Left renal cortex interstitium (tissue), 4 donors: ENCODE measurements around the gene TSPAN14. TPM values are rescaled to one million over a fixed set of nuclear protein-coding genes. Genes with fewer than 3 reads are reported as not detected.

Experiments
- DNase-seq, 4 donors: peaks; one replicate each; pipeline ENCODE4 v3.0.0-alpha.2; 2013; ENCODE audit warnings: low read depth in 4 of 4, low spot score in 2 of 4, missing footprints in 1 of 4
- polyA plus RNA-seq, 4 donors: library from polyadenylated mRNA; unstranded; fragments of 120-200 nt; gene quantifications; one replicate each; pipeline ENCODE4 v1.2.1, GENCODE V29; 2013; ENCODE audit not compliant: insufficient read length in 4 of 4

The TSPAN14 gene
- polyA plus RNA-seq, 4 donors, result 78.7 to 98.0 (median 91.3) TPM

DNA sequence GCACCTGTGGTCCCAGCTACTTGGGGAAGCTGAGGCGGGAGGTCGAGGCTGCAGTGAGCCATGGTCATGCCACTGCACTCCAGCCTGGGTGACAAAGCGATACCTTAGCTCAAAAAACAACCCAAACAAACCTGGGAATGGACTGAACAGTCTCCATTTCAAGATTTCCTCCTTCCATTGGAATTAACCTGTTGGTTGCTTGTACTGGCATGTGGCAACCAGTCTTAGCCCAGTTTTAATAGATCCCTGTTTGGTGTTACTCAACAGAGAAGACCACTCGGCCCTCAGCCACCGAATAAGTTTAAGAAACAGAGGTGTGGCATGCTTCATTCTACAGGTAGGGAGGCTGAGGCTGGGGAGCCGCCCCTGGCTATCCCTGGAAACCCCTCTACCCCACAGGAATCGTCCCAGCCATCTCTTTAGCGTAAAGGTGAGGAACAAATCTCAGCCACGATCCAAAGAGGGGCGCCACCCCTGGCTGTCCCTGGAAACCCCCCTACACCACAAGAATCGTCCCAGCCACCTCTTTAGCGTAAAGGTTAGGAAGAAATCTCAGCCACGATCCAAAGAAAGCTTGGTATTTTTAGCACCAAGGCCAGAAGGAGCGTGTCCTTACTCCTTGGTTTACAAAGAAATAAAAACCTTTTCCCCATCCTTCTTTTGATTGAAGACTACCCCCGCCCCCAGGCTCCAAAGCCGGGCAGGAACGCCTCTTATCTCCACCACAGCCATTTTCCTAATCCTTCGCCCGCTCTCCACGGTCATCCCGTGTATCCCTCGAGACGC, 861 bp upstream of the TSPAN14 start:
- peak in 2 of 4 donors; percentile 50 to 56 for DNase-seq

DNA sequence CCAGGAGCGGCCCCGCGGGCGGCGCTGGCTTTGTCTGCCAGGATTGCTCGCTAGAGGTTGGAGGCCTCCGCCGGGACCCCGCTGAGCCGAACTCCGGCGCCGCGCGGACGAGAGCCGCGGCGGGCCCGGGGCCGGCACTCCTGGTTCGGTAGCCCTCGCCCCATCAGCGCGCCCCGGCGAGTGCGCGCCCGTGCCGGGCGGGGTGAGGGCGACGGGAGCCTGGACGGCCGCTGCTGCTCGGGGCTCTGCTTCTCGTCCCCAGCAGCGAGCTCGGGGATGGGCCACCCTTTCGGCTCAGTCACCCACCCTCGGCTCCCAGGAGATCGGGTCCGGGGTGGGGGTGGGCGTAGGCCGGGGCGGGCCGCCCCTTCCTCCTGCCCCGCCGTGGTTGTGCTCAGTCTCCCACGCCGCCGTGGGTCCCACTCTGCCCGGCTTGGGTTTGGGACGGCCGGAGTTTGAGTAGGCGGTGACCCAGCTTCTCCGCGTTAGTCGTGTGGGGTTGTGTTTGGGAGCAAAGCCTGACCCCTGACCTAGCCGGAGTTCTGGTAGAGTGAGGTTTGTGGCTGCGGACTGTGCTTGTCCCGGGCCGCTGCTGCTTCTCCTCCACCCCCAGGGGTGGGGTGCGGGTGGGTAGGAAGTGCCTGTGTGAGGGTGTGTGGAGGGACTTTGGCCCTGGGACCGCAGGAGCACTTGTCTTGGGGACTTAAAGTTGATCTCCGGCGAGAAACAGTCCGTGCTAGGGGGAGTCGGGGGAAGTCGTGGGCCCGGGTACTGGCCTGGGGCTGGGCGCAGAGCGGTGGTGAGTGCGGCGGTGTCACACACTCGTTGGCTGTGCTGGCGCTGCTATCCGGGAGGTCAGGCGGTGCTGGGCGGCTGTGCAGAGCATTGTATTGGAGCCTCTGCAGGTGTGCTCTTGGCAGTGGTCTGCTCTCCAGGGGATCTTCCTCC, 677 bp downstream of the TSPAN14 start:
- no peak for DNase-seq

DNA sequence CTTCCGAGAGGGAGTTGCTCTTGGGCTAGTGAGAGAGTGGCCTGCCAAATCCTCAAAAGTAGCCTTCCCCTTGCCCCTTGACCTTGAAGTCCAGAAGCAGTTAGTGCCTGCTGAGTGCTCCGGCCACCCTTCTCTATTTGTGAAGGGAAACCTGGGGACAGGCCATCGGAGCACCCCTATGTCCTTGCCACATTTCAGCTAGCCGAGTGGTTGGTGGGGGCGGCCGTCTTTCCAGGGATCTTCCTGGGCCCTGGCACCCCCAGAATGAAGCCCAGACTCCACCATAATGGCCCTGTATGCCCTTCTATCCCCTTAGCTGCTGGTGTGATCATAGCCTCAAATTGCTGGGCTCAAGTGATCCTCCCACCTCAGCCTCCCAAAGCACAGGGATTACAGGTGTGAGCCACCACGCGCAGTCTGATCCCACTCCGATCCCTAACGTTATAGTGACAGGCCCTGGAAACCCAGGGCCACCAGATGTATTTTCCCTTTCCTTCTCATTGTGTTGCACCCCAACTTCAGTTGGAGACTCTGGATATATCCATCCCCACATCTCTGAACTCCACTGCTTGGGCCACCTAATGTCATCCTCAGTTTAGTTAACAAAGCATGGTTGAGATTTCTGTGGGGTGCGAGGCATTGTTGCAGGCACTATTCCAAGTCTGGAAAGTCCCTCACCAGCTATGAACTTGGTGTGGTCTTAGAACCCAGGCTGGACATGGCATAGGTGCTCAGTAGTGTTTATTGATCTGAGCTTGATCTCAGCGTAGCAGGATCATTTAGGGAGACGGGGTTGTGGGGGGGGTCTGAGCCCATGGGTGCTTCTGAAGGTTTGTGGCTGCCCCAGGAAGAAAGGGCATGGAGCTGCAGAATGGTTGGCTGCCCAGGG, 1.6 kb downstream of the TSPAN14 start:
- DNase-seq, result no peak

DNA sequence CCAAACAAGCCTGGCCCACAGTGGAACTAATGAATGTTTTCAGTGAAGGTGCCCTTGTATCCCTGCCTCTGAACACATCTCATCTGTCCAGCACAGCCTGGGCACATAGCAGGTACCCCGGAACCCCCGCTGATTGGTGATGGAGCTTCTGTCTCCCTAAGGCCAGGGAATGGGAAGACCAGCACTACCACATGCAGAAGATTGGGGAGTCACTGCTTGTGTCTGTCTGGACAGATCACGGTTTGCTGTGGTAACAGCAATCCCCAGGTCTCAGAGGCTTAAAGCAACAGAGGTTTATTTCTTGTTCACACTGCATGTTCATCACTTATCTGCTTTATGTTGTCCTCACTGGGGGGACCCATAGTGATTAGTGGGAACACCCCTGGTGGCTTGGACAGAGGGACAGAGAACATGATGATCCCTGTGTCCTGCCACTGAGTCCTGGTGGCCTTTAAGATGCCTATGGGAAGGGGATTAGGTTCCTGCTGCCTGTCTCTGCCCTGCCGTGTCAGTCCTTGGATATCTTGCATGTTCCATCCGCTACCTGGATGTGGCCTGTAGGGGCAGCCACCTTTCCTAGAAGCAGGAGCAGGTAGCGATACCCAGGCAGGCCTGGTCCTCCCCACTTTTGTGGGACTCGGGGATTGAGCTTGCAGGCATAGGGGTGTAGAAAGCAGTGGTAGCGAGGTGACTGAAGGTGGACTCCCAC, 3.6 kb downstream of the TSPAN14 start:
- DNase-seq, result no peak

DNA sequence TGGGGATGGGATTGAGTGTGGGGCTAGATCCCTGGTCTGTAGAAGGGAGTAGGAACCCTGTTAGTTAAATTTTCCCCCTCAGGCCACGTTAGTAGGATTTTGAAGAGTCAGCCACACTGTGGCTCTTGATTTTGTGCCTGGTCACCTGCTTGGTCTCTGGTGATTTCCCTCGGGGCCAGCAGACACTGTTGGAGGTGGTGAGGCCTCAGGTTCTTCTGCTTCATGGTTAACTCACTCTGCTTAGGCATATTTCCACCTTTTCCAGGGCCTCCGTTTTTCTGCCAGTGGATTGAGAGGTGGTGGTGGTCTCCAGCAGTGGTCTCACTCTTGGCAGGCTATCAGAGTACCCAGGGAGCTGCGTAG, 4.1 kb downstream of the TSPAN14 start:
- DNase-seq, result no peak

DNA sequence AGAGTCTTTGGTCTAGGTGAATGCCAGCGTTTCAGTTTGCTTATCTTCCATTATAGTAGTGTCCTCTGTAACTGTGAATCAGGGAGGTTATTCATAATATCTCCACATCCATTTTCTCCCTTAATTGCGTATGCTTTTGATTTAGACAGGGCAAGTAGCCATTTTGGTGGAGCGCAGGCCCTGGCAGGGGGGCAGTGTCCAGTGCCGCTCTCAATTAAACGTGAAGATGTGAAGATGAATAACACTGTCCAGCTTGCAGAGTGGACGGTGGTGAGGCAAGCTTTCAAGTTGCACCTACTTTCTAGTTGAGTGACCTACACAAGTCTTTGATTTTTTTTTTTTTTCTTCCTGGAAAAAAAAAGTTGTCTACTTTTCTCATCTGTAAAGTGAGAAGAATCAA, 4.5 kb downstream of the TSPAN14 start:
- DNase-seq, result no peak

DNA sequence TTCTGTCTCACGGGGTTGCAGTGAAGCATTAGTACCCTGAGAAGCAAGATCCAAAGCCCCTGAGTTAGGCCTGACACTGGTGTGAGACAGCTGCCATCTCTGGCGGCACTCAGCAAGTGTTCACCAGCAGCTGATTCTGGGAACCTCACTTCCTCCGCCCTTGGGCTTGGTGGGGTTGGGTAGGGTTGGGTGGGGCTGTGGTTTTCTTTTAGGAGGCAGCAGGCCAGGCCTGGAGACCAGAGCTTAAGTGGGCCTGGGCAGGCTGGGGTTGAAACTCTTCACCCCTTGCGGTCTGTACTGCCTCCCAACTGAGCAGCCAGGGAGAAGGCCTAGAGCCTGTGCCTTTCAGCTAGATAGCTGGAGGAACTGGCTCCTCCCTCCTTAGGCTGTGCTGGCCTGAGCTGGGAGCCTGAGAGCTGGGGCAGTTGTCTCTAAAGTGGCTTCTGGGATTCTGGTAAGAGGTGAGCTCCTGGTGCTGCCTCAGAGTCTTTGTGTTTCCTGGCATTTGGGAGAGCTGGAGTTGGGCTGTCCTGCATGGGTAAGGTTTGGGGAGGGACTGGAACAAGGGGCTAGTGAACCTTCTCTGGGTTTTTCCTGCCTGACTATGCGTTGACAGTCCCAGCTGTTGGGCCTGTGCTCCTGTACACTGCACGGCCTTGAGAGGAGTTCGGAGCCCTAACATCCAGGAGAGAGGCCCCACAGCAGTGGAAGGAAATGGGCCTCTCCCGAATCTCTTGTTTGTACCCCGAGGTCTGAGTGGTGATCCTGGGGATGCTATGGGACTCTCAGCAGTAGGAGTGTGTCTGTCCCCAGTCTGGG, 5.1 kb downstream of the TSPAN14 start:
- no peak for DNase-seq

DNA sequence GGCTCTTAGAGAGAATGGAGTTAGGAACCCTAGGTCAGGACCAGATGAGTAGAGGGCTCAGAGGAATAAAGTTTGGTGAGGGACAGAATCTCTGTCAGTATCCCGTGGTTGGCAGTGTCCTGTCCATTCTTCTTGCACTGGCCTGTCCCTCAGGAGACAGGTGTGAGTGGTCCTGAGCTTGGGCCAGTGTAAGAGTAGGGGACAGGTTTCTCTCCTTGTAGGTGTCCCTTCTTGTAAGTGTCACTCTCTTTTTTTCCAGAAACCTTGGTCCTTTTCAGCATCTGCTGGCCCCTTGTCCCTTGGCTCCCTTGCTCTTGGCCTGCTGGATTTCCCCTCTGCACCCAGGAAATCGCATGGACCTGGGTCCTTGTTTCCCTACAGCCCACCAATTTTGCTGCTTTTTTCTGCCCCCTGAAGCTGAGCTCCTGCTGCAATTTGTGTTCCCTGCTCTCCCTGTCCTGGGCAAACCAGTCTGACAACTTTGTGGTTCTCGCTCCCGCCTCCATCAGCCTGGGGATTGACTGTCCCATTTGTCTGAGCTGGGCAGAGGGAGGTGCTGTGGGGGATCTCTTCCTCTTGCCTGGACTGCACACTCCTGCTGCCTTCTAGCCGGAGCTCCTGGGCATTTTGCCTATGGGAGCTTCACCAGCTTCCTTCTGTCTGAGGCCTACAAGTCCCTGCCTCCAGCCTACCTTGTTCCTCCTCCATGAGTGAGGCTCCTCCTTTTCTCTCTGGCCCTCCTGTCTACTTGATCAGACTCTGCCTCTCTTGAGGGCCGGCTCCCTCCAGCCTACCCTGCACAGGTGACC, 6.5 kb downstream of the TSPAN14 start:
- DNase-seq, result peak in 1 of 4 donors; percentile 28

DNA sequence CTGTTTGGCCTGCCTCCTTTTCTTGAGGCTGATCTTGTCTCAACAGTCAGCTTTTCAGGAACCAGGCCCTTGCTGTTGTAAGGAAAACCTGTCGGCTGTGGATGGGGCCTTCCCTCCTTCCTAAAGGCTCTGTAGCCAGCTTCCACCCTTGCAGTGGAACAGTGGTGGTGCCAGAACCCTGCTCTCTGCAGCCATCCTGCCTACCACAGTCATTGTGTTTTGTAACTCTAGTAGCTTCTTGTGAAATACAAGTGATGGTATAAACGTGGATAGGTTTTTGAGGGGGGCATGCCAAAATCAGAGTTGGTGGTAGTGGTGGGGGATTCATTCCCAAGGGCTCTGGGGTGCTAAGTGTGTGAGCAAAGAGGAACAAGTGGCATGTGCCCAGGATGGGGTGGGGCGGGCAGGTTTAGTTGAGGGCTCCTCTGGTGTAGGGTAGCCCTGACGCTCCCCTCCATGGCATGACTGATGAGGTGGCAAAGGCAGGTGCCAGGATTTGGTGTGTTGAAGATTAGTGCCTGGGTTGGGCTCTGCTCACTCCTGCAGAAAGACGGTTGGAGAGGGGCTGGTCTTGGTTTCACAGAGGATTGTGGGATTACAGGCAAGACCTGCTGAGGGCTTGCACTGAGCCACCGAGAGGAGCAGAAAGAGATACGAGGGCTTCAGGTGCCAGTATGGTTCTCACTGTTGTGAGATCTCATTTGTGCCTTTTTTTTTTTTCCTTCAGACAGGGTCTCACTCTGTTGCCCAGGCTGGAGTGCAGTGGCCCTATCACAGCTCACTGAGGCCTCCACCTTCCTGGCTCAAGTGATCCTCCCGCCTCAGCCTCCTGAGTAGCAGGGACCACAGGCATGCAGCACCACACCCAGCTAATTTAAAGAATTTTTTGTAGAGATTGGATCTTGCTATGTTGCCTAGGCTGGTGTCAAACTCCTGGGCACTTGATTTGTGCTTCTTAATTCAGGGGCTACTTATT, 7.4 kb downstream of the TSPAN14 start:
- no peak for DNase-seq

DNA sequence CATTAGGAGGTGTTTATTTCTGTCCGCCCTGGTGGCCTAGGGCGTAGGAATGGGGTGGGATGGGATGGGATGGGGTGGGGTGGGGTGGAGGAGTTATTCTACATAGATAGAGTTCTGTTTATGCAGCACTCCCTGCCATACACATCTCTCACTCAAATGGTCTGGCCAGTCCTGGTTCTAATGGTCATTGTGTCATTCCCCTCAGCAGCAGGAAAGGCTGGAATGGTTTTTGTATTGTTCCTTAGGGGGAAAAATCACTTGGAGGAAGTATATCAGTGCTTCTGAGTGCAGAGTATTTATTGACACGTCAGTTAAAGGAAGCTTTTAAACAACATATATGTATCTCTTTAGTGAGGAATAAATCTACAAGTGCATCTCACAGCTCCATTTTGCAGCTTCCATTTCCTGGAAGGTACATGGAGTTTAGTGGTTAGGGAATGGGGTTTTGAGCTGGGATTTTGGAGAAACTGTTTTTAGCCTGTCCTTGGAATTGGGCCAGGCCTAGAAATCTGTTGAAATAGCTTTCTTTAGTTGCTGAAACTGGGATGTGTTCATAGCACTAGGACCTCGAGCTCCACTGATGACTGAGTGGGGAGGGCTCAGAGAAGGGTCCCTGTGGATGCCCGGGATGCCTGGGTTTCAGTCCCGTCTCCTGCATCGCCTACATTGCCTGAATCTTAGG, 8.3 kb downstream of the TSPAN14 start:
- no peak for DNase-seq

DNA sequence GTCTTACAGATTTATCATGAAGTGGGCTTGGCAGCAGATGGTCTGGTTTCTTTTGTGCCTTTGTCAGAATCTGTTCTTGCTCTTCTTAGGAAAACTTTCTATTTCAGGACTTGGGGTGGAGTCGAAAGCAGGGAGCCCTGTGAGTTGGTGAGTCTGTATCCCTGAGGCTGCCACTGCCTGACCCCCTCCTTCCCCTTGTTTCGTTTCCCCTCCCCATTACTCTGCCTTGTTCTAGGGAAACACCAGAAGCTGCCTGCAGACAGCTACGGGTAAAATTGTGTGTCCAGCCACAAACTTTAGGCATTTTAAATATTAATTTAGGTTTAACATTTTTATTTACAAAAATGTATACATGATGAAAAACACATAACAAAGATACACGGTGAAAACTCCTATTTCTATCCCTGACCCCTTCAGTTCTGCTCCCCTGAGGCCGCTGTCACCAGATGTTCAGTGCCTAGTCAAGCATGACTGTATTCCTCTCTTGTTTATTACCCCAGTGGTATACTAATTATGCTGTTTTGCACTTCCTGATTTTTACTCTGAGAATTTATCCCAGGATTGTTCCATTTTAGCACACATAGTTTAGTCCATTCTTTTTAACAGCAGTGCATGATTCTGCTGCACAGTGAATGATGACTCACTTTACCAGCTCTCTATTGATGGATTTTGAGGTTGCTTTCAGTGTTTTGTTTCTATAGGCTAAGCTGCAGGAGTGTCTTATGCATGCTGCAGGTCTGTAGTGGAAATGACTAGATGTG, 9.1 kb downstream of the TSPAN14 start:
- no peak for DNase-seq

DNA sequence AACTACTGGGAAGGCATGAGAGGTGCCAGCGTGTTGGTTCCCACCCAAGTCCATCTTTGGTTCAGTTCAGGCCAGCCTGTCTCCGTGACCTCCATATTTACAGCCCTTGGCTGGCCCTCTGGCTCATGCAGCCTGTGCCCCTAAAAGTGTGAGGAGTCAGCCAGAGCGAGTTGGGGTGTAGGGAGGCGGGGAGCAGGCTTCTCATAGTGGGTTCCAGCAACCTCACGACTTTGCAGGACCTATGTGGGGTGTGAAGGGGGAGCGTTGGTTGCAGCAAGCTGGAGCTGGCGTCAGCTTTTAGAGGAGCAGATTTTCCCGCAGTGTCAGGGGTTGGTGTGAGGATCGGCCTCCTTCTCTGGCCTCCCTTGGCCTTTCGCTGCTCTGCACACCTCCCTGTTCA, 9.8 kb downstream of the TSPAN14 start:
- DNase-seq, result no peak

DNA sequence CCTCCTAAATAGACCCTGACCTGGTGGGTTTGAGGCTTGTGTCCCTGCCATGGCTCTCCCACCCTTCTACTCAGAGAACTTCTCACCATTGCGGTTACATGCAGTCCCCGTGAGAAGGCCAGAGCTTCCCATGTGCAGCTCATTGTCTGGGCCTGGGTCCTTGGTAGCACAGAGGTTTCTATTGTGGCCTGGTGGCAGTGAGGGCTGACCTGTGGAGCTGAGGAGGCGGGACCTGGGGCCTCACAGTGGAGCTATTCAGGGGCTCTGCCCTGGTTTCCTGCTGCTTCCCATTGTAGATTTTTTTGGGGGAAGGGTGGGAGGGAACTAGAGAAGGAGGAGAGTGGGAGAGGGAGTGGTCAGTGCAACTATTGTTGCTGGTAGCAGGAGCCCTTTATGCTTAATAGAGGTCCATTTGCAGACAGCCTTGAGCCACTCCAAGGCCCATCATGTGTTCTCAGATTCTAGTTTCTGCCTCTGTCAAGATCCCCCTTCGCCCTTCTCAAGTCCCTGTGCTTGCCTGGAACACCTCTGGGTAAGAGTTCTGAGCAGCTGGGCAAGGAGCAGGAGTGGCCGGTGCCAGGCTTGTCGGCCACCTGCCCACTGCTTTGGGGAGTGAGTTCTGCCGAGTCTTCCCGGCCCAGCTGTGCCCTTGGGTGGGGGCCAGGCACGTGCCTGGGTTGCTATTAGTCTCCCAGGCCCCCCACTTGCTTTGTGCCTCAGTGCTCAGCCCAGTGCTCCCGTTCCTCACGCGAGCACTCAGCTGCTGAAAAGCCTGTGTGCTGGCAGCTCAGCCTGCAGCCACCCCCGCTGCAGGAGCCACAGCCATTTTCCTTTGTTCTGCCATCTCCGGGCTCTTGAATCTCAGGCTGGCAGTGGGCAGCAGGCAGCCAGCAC, 10.7 kb downstream of the TSPAN14 start:
- peak in 1 of 4 donors; percentile 35 for DNase-seq

DNA sequence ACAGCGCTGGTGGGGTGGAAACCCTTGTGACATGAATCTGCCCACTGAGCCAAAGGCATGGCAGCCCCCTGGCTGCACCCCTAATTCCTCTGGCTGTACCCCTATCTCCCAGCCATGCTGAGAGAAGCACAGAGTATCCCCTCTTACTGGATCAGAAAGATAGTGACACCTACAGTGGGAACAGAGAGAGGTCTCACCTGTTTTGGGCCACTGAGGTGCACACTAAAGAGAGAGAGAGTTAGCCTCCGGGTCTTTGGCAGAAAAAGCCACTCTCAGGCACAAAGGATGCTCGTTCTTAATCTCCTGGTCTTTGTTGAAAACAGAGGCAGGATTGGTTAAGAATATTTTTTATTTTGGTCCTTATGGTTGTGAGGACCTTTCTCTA, 11.3 kb downstream of the TSPAN14 start:
- DNase-seq, result no peak
